ENCODE results near the gene PAPOLA.

- TF ChIP-seq CTCF (conservative IDR thresholded peaks at IDR 0.05) (no peak), ZFX (IDR thresholded peaks at IDR 0.05) (no peak)
These were observed 7.4 kb downstream of the PAPOLA start for GRCh38 chr14:96509457-96510090.

Measured in C4-2B (cell line).